ENCODE results near the gene SHMT2. TPM values are rescaled to one million over a fixed set of nuclear protein-coding genes. Genes with fewer than 3 reads are reported as not detected.

Gene SHMT2
- total and polyA plus RNA-seq, 2 of the 13 experiments (the other 11 are each of a cell fraction or from before 2014, with no cell fraction given), result 181 to 393 TPM

DNA sequence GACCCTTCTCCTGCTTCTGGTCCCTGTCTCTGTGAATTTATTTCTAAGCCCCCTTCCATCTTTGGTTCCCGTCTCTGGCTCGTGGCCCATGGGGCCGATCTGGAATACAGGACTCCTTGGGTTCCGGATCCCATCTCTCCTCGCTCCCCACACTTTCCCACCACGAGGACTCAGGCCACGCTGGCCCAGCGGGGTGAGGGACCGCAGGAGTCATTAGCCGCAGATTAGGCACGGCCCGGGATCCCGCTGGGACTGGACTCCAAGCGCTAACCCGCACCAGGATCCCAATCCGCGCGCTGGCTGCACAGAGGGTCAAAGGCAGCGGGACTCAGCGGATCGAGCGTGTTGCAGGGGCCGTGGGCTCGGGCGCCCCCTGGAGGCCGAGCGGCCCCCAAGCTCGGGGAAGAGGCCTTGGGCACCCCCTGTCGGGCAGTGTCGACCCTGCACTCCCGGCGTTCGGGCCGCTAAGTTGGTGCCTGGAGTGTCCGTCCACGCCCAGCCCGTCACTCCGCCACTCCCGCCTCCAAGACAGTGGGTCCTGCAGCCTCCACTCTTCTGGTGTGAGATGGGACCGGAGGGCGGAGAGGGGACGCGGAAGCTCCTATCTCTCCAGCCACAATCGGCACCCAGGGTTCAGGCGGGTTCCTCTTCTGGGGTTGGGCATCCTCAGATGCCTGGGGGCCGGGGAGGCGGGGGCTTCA, 9.5 kb downstream of the SHMT2 start (continued):
- TF ChIP-seq REL (CRISPR knock-in tag; conservative IDR thresholded peaks at IDR 0.05) (0 out of 2 replicates have a peak, but pooled peaks have one; percentile 61), HOXD1 (CRISPR knock-in tag; IDR thresholded peaks at IDR 0.05) (no peak), ZNF367 (CRISPR knock-in tag; IDR thresholded peaks at IDR 0.05; ENCODE audit: borderline replicate concordance) (no peak), GABPA (IDR thresholded peaks at IDR 0.05; ENCODE audit: low read depth, low read length) (no peak), GABPA (CRISPR knock-in tag; IDR thresholded peaks at IDR 0.05; ENCODE audit: low read depth) (no peak), ZNF788 (CRISPR knock-in tag; IDR thresholded peaks at IDR 0.05; ENCODE audit: borderline replicate concordance) (peak; percentile 74; the same call in 1 of the 2 replicates), SP140L (CRISPR knock-in tag; IDR thresholded peaks at IDR 0.05; ENCODE audit: borderline replicate concordance) (no peak), ZNF709 (CRISPR knock-in tag; IDR thresholded peaks at IDR 0.05) (no peak), CCDC6 (CRISPR knock-in tag; IDR thresholded peaks at IDR 0.05) (no peak), KDM5A (IDR thresholded peaks at IDR 0.05; ENCODE audit: borderline replicate concordance, low read length) (no peak)
- TF ChIP-seq, protein P1, sequence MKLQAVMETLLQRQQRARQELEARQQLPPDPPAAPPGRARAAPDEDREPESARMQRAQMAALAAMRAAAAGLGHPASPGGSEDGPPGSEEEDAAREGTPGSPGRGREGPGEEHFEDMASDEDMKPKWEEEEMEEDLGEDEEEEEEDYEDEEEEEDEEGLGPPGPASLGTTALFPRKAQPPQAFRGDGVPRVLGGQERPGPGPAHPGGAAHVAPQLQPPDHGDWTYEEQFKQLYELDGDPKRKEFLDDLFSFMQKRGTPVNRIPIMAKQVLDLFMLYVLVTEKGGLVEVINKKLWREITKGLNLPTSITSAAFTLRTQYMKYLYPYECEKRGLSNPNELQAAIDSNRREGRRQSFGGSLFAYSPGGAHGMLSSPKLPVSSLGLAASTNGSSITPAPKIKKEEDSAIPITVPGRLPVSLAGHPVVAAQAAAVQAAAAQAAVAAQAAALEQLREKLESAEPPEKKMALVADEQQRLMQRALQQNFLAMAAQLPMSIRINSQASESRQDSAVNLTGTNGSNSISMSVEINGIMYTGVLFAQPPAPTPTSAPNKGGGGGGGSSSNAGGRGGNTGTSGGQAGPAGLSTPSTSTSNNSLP (IDR thresholded peaks at IDR 0.05; ENCODE audit: low read depth, low read length), result no peak
- TF ChIP-seq, protein P2, sequence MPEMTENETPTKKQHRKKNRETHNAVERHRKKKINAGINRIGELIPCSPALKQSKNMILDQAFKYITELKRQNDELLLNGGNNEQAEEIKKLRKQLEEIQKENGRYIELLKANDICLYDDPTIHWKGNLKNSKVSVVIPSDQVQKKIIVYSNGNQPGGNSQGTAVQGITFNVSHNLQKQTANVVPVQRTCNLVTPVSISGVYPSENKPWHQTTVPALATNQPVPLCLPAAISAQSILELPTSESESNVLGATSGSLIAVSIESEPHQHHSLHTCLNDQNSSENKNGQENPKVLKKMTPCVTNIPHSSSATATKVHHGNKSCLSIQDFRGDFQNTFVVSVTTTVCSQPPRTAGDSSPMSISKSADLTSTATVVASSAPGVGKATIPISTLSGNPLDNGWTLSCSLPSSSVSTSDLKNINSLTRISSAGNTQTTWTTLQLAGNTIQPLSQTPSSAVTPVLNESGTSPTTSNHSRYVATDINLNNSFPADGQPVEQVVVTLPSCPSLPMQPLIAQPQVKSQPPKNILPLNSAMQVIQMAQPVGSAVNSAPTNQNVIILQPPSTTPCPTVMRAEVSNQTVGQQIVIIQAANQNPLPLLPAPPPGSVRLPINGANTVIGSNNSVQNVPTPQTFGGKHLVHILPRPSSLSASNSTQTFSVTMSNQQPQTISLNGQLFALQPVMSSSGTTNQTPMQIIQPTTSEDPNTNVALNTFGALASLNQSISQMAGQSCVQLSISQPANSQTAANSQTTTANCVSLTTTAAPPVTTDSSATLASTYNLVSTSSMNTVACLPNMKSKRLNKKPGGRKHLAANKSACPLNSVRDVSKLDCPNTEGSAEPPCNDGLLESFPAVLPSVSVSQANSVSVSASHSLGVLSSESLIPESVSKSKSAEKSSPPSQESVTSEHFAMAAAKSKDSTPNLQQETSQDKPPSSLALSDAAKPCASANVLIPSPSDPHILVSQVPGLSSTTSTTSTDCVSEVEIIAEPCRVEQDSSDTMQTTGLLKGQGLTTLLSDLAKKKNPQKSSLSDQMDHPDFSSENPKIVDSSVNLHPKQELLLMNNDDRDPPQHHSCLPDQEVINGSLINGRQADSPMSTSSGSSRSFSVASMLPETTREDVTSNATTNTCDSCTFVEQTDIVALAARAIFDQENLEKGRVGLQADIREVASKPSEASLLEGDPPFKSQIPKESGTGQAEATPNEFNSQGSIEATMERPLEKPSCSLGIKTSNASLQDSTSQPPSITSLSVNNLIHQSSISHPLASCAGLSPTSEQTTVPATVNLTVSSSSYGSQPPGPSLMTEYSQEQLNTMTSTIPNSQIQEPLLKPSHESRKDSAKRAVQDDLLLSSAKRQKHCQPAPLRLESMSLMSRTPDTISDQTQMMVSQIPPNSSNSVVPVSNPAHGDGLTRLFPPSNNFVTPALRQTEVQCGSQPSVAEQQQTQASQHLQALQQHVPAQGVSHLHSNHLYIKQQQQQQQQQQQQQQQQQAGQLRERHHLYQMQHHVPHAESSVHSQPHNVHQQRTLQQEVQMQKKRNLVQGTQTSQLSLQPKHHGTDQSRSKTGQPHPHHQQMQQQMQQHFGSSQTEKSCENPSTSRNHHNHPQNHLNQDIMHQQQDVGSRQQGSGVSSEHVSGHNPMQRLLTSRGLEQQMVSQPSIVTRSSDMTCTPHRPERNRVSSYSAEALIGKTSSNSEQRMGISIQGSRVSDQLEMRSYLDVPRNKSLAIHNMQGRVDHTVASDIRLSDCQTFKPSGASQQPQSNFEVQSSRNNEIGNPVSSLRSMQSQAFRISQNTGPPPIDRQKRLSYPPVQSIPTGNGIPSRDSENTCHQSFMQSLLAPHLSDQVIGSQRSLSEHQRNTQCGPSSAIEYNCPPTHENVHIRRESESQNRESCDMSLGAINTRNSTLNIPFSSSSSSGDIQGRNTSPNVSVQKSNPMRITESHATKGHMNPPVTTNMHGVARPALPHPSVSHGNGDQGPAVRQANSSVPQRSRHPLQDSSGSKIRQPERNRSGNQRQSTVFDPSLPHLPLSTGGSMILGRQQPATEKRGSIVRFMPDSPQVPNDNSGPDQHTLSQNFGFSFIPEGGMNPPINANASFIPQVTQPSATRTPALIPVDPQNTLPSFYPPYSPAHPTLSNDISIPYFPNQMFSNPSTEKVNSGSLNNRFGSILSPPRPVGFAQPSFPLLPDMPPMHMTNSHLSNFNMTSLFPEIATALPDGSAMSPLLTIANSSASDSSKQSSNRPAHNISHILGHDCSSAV (CRISPR knock-in tag; IDR thresholded peaks at IDR 0.05; ENCODE audit: borderline replicate concordance), result no peak
- TF ChIP-seq, protein P3, sequence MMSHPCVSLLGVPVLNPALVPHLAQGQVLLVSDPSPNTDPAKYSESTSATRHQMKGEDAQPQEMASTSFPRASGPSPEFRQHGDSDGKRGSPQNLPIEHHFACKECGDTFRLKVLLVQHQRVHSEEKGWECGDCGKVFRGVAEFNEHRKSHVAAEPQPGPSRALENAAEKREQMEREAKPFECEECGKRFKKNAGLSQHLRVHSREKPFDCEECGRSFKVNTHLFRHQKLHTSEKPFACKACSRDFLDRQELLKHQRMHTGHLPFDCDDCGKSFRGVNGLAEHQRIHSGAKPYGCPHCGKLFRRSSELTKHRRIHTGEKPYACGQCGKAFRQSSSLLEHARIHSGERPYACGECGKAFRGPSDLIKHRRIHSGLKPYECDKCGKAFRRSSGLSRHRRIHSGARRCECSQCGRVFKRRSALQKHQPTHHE (CRISPR knock-in tag; IDR thresholded peaks at IDR 0.05; ENCODE audit: borderline replicate concordance), result no peak
- TF ChIP-seq, protein P4, sequence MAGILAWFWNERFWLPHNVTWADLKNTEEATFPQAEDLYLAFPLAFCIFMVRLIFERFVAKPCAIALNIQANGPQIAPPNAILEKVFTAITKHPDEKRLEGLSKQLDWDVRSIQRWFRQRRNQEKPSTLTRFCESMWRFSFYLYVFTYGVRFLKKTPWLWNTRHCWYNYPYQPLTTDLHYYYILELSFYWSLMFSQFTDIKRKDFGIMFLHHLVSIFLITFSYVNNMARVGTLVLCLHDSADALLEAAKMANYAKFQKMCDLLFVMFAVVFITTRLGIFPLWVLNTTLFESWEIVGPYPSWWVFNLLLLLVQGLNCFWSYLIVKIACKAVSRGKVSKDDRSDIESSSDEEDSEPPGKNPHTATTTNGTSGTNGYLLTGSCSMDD (CRISPR knock-in tag; IDR thresholded peaks at IDR 0.05), result no peak

All from HepG2 (cell line).